ENCODE data around the gene LAPTM4A.

GRCh38 chr2:20089715-20090464 lies 38.5 kb upstream of the LAPTM4A start:
- TF ChIP-seq POLR2A (IDR thresholded peaks at IDR 0.05; ENCODE audit: low read depth, low read length): no peak
- no peak for TF ChIP-seq POLR2AphosphoS5 (IDR thresholded peaks at IDR 0.05; ENCODE audit: low read depth, low read length)
